ENCODE measurements around the gene RAB12.
"Not testable (repeated sequence)": the region's sequence is repeated elsewhere in the genome, so short reads cannot be mapped to it uniquely, and the experiment has no call there.

Gene RAB12

DNA sequence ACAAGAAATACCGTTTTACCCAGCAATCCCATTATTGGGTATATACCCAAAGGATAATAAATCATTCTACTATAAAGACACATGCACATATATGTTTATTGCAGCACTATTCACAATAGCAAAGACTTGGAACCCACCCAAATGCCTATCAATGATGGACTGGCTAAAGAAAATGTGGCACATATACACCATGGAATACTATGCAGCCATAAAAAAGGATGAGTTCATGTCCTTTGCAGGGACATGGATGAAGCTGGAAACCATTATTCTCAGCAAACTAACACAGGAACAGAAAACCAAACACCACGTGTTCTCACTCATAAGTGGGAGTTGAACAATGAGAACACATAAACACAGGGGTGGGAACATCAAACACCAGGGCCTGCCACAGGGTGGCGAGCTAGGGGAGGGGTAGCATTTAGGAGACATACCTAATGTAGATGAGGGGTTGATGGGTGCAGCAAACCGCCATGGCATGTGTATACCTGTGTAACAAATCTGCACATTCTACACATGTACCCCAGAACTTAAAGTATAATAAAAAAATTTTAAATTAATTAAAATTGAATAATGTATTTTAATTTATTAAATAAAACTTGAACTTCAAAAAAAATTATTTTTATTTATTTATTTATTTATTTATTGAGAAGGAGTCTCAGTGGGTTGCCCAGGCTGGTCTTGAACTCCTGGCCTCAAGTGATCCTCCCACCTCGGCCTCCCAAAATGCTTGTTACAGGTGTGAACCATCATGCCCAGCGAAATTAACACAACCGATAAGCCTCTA is 42.4 kb downstream of the RAB12 start:
- DNase-seq = not testable (repeated sequence)

DNA sequence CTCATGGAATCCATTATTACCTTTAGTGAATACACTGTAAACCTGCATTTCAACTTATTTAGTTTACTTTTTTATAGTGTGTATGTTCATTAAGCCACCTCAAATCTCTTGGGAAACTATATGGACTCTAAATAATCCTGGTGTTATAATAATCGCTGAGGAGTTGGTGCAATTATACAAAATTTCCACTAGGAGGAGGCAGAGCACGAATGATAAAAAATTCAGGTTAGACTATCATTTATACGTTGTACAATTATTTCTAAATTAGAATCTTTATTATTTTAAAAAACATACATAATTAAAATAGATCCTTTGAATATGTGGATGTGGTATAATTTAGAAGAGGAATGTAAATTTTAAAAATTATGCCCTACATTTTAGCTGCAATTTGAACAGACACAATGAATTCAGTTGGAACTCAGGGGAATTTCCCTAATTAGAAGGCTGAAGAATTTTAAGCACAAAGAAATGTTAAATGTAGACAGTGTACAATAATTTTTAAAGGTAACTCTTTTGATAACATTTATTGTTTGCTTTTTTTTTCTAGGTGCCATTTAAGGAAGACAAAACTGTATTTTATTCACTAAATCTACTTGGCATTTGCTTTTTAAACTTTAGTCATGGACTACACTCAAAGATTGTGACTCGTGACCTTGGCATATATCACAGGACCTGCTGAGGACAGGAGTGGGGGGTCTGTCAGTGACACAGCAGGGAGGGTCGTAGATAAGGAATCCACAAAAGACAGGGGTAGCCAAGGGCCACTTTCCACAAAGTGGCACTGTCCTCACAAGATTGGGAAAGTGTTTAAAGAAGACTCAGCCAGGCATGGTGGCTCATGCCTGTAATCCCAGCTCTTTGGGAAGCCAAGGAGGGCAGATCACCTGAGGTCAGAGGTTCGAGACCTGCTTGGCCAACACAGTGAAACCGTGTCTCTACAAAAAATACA is 45.5 kb downstream of the RAB12 start:
- DNase-seq = peak; percentile 40

DNA sequence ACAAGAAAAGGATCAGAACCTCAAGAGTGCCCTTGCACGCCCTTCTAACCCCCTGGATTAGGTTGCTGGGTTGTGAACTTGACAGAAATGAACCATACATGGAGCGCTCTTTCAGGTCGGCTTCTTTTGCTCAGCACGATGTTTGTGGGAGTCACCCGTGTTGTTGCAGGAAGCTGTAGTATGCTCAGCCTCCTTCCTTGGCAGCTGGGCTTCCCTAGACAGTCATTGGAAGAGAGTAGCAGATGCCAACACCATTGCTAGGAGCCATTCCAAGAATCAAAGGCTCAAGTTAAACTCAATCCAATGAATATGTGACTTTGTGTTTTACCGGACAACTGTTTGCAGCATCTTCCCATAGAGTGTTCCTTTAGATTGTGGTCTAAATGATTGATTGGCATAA is 47.0 kb downstream of the RAB12 start:
- no peak for DNase-seq

DNA sequence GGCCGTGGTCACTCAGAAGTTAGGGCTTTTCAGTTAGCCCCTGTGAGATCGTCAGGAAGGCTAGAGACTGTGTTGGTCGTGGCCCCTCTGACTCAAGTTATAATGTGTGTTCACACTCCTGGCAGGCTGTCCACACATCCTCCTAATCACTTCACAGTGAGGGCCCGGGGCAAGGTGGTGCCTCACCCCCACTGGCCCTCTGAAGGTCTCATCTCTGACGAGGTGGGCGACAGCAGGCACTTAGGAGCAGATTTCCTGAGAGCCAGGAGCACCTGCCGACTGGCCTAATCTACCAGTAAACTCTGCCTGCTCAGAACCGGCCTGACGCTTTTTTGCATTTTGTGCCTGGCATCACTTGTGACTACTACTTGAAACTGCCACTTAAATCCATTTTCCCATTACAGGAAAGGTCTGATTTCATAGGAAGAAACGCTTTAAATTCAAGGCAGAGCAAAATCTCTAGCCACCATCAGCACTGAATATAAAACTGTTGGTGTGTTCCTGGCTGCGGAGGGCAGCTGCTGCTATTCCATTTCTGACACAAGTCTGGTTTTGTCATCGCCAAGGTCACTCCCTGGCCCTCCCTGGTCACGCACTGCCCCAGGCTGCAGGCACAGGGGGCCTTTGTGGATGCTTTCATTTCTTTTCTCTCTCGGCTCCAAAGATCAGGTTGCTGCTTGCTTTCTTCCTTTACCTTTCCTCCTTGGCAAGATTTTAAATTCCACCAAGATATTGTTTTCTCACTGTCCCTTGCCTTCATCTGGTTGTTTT is 48.0 kb downstream of the RAB12 start:
- DNase-seq = peak; percentile 51

DNA sequence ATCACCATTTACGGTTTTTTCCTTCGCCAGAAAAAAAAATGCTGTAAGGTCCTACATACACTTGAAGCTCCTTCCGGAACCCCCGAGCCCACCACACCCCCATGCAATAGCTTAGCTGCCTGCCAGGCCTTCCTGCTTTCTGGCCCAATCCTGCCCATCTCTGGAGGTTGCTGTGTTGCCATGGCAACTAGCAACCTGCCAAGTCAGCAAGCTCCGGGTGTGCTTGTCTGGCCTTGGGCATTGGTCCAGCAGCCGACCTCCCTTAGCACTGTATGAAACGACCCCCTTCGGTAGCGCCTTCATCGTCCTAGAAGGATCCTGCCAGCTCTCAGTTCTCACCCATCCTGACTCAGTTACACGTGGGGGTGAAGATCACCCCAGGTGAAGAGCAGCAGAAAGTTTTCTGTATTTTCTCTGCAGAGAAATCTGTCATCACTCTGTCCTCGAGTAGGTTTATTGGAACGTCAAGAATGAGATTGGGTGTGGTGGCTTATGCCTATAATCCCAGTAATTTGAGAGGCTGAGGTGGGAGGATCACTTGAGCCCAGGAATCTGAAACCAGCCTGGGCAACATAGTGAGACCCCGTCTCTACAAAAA is 48.7 kb downstream of the RAB12 start:
- DNase-seq = peak; percentile 63

DNA sequence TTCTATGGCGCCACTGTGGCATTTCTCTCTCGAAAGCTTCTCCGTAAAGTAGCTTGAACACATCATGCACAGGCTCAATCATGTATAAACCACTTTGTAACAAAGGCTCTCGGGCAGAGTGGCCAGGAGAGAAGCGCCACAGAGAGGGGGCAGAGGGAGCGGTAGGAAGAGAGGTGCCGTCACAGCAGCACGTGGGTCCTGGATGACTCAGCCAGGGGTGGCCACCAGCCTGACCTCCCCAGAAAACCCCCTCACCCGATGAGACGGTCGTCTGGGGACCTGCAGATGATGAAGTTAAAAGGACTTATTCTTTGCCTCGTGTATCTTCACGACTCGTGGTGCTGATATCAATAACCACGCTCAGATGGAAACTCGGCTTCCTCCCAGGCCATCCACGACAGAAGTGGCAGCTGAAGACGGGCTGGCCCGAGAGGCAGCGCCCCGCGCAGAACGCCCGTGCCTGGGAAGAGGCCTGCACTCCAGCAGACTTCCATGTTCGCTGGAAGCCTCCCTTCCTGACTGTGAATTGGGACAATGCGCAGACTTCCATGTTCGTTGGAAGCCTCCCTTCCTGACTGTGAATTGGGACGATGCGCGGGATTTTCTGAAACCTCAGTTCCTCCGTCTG is 49.7 kb downstream of the RAB12 start:
- no peak for DNase-seq

DNA sequence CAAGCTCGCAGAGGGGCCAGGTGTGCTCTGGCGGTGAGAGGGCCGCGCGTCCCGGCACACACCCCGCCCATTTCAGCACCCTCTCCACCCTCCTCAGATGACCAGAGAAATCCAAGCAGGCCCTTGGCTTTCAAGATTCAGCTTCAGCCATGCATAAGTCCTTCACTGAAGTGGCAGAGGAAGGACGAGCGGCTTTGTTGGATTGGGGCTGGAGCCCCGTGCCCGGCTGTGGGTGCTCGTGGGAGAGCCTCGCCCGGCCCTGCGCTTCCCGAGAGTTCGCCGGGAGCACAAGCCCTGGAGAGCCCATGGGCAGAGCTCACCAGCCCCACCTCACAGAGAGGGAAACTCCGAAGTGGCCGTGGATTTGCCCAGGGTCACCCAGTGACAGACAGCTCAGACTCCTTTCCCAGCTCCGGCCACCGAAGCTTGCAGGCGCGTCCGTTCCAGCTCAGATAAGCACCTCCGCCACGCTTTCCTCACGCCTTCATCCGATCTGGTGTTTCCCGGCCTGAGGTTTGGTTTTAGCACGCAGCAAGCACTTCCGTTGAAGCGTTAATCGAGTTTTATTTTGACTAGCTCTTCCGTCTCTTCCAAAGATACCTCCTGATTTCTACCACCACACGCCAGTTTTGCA is 50.5 kb downstream of the RAB12 start:
- no peak for DNase-seq

DNA sequence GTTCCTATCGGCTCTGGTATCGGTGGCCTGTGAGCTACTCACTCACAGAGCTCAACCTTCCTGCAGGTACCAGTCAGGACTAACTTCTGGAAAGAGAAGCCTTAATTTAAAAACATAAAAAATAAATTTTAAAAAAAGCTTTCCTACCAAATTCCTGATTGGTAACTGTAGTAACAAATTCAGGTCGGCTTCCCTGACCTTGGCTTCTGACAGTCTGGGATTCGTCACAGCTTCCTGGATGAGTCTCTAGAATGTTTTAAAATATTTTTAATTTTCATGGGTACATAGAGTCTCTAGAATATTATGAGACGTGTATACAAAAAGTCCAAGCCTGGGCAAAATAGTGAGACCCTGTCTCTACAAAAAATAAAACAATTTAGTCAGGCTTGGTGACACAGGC is 51.1 kb downstream of the RAB12 start:
- no peak for DNase-seq

DNA sequence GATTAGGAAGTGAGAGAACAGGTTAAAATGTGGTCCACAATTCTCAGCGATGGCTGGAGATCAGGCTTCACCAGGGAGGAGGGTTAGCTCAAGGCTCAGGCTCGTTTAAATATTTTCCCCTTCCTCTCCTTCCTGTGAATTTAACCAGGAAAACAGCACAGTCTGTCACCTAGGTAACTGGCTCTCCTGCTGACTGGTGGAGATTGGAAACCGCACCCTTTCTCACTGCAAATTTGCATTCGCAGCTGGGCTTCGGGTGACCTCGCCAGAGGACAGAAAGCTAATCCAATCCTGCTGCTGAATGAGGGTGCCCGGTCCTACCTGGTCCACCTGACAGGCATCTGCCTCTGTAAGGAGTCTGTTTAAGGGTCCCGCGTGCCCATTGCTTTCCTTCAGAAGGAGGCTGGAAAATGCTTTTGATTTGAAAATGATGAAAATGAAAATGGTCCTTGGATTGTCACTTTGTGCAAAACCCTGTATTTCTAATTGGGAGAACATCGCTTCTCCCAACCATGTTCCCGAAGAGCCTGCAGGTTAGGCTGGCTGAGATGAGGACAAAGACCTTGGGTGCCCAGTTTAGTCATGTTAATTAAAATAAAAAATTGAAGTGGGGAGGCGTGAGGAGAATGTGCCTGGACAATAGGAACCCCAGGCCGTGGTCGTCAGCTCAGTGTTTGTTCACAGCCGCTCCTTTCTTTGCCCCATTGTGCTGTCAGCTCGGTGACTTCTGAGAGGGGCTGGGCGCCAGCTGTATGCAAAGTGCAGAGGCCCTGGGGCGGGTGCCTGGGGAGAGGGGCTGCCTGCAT is 52.7 kb downstream of the RAB12 start:
- DNase-seq = peak; percentile 100

DNA sequence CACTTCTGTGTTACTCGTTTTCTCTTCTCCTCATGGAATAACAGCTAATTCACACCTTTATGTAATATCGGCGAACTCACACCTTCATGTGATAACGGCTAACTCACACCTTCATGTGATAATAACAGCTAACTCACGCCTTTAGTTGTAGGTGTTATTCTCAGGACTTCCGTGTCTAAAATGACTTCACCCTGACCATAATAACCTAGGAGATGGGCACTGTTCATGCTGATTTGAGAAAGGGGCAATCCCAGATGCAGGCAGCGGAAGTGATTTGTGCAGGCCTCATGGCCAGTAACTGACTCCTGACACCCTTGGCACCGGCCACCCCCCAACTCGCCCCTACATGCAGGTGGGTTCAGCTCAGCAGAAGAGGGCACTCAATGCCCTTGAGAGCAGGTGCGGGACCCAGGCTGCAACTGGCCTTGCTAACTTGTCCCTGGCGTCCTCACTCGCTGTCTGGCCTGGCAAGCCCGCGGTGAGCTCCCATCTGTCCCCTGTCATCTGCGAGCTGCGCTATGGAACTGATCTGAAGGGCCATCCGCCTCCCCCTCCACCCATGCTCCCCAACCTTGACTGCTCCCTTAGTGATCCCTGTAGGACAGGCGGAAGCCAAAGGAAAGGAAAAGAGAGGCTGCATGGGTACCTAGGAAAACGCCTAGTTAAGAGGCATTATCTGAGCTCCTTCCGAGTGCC is 53.5 kb downstream of the RAB12 start:
- DNase-seq = peak; percentile 97

DNA sequence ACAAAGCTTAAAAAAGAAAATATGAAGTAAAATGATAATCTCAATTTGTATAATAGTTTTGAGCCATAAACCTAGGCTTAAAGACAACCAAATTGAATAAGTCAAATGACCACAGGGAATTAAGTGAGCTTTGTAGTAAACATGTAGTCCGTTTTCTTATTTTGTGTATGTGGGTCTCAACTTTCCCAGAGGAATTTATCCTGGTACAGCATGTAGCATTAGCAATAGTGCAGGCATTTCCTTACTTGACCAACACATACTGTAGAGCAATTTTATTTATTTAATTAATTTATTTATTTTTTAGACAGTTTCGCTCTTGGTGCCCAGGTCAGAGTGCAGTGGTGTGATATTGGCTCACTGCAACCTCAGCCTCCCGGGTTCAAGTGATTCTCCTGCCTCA is 58.6 kb downstream of the RAB12 start:
- DNase-seq = no peak

DNA sequence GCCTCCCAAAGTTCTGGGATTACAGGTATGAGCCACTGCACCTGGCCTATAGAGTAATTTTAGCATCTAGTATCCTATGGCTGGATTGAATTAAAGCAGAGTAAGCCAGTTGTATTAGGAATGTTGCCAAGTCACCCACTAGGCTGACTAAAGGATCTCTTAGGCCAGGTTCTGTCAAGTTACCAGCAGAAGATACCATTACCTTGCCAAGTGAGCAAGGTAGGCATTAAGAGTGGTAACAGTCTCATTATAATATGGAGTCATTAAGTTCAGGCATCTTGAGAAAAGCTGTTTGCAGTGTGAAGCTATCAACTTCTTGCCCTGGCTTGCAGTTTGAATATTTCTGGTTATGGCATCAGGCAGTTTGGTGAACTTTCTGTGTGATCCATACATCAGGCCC is 59.1 kb downstream of the RAB12 start:
- DNase-seq = no peak

DNA sequence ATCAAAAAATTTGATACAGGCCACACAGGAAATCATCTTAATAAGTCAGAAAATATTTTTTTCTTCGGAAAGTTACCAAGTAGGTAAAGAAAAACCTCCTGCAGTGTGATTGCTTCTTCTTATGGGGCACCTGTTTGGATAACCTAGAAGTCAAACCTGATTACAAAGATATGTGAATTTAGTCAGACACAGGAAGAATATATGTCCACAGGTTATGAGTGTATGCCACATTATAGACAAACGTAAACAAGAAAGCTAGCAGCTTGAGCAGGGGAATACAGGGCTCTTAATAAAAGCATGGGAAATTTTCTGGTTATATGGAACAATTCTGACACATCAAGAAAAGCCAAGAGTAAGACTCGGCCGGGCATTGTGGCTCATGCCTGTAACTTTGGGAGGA is 60.3 kb downstream of the RAB12 start:
- DNase-seq = no peak

DNA sequence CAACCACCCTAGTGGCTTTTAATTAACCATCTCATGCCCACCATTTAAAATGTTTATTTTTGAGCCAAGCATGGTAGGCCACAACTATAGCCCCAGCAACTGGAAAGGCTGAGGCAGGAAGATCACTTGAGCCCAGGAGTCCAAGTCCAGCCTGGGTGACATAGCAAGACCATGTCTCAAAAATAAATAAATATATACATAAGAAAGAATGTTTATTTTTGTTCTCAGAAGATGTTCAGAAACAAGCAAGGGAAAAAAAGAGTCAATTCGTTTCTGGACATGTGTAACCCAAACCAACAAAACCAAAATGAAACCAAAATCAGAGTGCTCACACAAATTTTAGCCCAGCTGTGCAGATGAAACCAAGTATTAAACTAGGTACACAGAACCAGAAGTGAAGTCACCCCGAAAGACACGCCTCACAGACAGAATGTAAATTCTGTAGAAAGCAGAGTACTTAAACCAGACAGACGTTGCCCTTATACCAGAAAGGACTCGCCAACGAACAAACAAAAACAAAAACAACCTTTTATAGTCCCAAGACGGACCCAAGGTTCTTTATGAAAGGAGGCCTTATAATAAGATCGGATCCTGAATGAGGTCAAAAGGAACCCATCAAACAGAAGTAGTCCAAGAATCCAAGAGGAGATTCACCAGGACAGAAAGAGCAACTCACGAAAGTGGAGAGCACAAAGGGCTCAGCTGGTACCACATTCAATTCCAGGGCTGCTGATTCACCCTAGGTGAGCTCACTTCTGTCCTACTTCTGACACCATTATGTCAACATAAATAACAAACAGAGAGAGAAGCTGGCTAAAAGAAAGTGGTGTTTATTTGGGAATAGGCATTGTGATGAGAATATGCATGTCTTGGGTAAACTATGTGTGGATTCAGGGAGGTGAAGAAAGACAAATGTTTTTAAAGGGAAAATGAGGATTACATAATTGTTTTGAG is 64.3 kb downstream of the RAB12 start:
- DNase-seq = no peak

DNA sequence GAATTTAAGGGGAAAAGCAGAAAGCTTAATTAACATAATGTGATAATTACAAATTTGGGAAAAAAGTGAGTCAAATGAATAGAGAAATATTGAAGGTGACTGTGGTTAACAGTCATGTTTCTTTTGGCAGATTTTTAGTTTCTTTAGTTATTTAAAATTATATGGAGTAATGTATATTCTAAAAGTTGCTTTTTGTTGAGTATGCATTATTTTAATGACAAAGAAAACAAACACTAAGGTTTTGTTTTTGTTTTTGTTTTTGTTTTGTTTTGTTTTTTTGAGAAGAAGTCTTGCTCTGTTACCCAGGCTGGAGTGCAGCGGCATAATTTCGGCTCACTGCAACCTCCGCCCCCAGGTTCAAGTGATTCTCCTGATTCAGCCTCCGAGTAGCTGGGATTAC is 65.8 kb downstream of the RAB12 start:
- DNase-seq = no peak

DNA sequence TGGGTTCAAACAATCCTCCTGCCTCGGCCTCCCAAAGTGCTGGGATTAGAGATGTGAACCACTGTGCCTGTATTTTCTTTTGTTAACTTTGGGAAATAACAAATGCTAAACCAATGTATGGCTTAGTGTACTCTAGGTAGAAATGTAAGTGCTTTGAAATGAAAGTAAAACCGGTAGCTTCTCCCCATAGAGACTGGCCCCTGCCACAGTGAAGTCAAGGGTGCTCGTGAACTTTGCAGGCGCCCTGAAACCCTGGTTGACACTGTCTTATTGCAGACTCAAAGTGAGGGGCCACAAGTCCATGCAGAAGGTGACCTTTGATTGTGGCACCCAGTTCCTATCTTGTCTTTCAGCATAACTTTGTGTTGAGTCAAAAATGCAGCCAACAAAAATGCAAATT is 72.0 kb downstream of the RAB12 start:
- DNase-seq = no peak

DNA sequence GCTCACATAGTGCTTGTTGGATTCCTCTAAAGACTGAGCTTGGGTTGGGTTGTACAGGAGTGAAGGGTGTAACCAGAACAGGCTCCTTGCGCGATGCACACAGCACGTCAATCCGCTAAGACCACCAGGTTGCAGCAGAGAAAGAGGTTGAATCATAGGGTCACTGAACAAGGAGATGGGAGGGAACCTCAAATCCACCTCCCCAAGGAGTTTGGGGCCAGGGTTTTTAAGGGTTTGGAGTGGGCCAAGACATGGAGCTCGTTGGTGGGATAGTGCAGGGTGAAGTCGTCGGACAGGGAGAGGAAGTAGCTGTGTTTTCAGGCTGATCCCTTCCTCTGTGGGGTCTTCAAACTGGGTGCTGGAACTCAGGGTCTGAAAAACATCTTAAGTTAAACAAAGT is 75.3 kb downstream of the RAB12 start:
- DNase-seq = no peak

DNA sequence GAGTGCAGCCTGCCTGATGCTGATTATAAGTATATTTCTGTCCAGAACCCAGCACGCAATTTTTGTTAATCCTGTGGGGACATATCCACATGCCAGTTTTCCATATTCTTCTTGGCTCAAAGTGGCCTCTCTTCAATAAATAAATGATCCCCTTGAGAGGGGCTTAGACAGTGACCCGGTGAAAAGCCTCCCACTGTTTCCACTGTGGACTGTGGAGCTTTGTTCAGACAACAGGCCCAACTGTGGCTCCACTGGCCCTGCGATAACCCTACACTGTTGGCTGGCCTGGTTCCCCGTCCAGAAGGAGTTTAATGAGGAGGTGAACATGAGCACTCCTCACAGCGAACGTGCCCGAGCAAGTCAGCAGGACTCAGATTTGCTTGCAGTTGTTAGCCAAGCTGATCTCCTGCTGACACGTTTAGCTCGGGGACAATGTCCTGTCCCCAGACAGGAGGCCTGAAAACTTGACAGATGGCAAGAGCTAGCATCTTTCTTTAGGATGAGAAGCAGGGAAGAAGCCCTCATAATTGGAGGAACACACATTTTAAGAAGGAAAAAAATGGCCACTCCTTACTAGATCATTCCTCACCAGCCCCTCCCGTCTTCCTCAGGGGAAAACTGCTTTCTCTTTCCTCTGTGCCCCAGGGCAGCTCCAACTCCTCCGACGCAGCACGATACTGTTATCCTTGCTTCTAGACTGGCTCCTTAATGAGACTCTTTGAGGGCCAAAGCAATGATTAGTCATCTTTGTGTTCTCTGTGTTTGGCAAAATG is 76.1 kb downstream of the RAB12 start:
- peak; percentile 96 for DNase-seq

DNA sequence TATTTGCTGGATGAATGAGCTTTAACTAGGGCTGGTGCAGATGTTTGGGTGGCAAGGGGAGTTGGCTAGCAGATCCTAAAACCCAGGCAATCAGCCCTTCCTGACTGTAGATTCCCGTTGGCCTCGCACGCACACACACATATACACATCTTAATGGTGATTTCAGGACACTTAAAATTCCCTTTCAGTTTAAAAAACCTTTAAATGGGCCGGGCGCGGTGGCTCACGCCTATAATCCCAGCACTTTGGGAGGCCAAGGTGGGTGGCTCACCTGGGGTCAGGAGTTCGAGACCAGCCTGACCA is 76.6 kb downstream of the RAB12 start:
- no peak for DNase-seq

Measured in NCI-H146 (cell line).